A673 (cell line): ENCODE data around the gene DENND11.

ENCODE experiments used
- EZH2 ChIP-seq: fragments of 200-600 bp; sonication (generic); IDR thresholded peaks from 2 replicates; pipeline ENCODE4 v1.6.1; 2017; ENCODE audit warnings: borderline replicate concordance, low read depth, mild to moderate bottlenecking, mixed read lengths, antibody characterized with exemption, low read length; ENCODE audit not compliant: poor library complexity, severe bottlenecking
- TF ChIP-seq, protein P1 (sequence below): fragments of 300-800, 200-600 bp; sonication (generic); conservative IDR thresholded peaks from 2 replicates; pipeline ENCODE4 v1.5.1; 2017; ENCODE audit warnings: low read depth, mild to moderate bottlenecking, antibody characterized with exemption, low read length, moderate library complexity, mixed read lengths

GRCh38 chr7:141699860-141700259, 2.1 kb downstream of the DENND11 start:
- TF ChIP-seq, protein P1, sequence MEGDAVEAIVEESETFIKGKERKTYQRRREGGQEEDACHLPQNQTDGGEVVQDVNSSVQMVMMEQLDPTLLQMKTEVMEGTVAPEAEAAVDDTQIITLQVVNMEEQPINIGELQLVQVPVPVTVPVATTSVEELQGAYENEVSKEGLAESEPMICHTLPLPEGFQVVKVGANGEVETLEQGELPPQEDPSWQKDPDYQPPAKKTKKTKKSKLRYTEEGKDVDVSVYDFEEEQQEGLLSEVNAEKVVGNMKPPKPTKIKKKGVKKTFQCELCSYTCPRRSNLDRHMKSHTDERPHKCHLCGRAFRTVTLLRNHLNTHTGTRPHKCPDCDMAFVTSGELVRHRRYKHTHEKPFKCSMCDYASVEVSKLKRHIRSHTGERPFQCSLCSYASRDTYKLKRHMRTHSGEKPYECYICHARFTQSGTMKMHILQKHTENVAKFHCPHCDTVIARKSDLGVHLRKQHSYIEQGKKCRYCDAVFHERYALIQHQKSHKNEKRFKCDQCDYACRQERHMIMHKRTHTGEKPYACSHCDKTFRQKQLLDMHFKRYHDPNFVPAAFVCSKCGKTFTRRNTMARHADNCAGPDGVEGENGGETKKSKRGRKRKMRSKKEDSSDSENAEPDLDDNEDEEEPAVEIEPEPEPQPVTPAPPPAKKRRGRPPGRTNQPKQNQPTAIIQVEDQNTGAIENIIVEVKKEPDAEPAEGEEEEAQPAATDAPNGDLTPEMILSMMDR, result no peak
- no peak for TF ChIP-seq EZH2
